ENCODE results near the gene FIBIN.
A peak's percentile ranks its signal among the peaks of the same experiment; 100 is the strongest.

FIBIN gene

GRCh38 chr11:27028561-27028965 is 34.7 kb downstream of the FIBIN start:
- DNase-seq = no peak
- no CpG with 5 or more reads among the region's 1 CpG for WGBS (ENCODE audit: extremely low coverage, insufficient coverage, insufficient read length)

GRCh38 chr11:27029966-27030365 is 36.1 kb downstream of the FIBIN start:
- H4K91ac ChIP-seq (ENCODE audit: low read depth, low read length) = no peak overlapping the region
- no peak for DNase-seq
- H4K12ac ChIP-seq (ENCODE audit: low read depth, low read length) = no peak overlapping the region
- H3K79me2 ChIP-seq (ENCODE audit: control insufficient read depth, insufficient read depth, low read length, poor library complexity) = no peaks in the 10 kb centered on the region
- H3K23ac ChIP-seq (ENCODE audit: low read length) = no peak overlapping the region
- H3K4me3 ChIP-seq (ENCODE audit: low read depth, low read length) = no peak overlapping the region
- H2BK120ac ChIP-seq (ENCODE audit: insufficient read depth, low read length, poor library complexity) = no peak overlapping the region
- no peaks in the 10 kb centered on the region for H3K27me3 ChIP-seq (ENCODE audit: insufficient read depth, low read length)
- H2AK5ac ChIP-seq (ENCODE audit: low read length) = no peak overlapping the region
- no peak overlapping the region for H3K18ac ChIP-seq (ENCODE audit: low read length)
- H3K36me3 ChIP-seq (ENCODE audit: control insufficient read depth in 1 of 2, insufficient read depth in 2 of 2, low read length in 2 of 2) = no peaks in the 10 kb centered on the region
- H3K14ac ChIP-seq (ENCODE audit: low read length) = no peak overlapping the region
- H3K4me1 ChIP-seq (ENCODE audit: control insufficient read depth in 1 of 2, insufficient read depth in 2 of 2, low read length in 2 of 2) = no peaks in the 10 kb centered on the region
- H2BK5ac ChIP-seq (ENCODE audit: low read depth, low read length, poor library complexity) = no peak overlapping the region
- peaks cover 4% of the 10 kb centered on the region for H3K9me3 ChIP-seq (ENCODE audit: insufficient read depth, low read depth, low read length)
- no peak overlapping the region for H3K27ac ChIP-seq (ENCODE audit: low read depth, low read length)
- no peak overlapping the region for H4K8ac ChIP-seq (ENCODE audit: low read depth, low read length)
- no peak overlapping the region for H3K9ac ChIP-seq (ENCODE audit: low read length)
- no peaks in the 10 kb centered on the region for H3K79me1 ChIP-seq (ENCODE audit: low read length)
- no peak overlapping the region for H3K4ac ChIP-seq (ENCODE audit: low read depth, low read length)
- WGBS (ENCODE audit: extremely low coverage, insufficient coverage, insufficient read length) = no CpG with 5 or more reads among the region's 1 CpG
- H2AFZ ChIP-seq (ENCODE audit: insufficient read depth, low read length, poor library complexity) = no peak overlapping the region
- no peak overlapping the region for H3K4me2 ChIP-seq (ENCODE audit: low read length)
- H2BK12ac ChIP-seq (ENCODE audit: low read length) = no peak overlapping the region

More at GRCh38 chr11:27028561-27028965, 34.7 kb downstream of the FIBIN start:
- Histone ChIP-seq H3K36me3 (ENCODE audit: control insufficient read depth in 1 of 2, insufficient read depth in 2 of 2, low read length in 2 of 2) (no peaks in the 10 kb centered on the region), H3K9ac (ENCODE audit: low read length) (no peak overlapping the region), H2BK120ac (ENCODE audit: insufficient read depth, low read length, poor library complexity) (no peak overlapping the region), H3K18ac (ENCODE audit: low read length) (no peak overlapping the region), H3K4me1 (ENCODE audit: control insufficient read depth in 1 of 2, insufficient read depth in 2 of 2, low read length in 2 of 2) (no peaks in the 10 kb centered on the region), H4K8ac (ENCODE audit: low read depth, low read length) (no peak overlapping the region), H2AK5ac (ENCODE audit: low read length) (no peak overlapping the region), H3K4ac (ENCODE audit: low read depth, low read length) (no peak overlapping the region), H3K4me2 (ENCODE audit: low read length) (no peak overlapping the region), H2BK5ac (ENCODE audit: low read depth, low read length, poor library complexity) (no peak overlapping the region), H3K9me3 (ENCODE audit: insufficient read depth, low read depth, low read length) (peaks cover 4% of the 10 kb centered on the region), H3K79me2 (ENCODE audit: control insufficient read depth, insufficient read depth, low read length, poor library complexity) (no peaks in the 10 kb centered on the region), H4K91ac (ENCODE audit: low read depth, low read length) (no peak overlapping the region), H3K79me1 (ENCODE audit: low read length) (no peaks in the 10 kb centered on the region), H3K23ac (ENCODE audit: low read length) (no peak overlapping the region), H2AFZ (ENCODE audit: insufficient read depth, low read length, poor library complexity) (no peak overlapping the region), H4K12ac (ENCODE audit: low read depth, low read length) (no peak overlapping the region), H3K4me3 (ENCODE audit: low read depth, low read length) (no peak overlapping the region), H3K27me3 (ENCODE audit: insufficient read depth, low read length) (no peaks in the 10 kb centered on the region), H3K14ac (ENCODE audit: low read length) (no peak overlapping the region), H3K27ac (ENCODE audit: low read depth, low read length) (no peak overlapping the region), H2BK12ac (ENCODE audit: low read length) (no peak overlapping the region)

DNA sequence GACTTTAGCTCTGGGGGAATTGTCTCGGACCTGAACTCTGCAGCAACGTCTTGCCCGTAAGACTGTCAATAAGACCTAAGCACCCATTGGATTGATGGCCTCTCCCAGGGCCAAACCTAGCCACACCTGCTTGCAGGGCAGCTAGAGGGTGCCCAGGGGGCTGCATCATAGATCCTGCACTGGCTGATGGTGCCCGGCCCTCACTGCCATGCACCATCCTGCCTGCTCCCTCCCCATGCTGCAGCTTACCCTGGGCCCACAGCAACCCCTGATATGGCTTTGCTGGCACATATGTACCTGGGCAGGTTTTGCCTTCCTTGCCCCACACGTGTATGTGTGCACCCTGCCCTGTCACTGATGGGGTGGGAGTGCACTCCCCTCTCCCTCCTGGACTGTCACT is 37.8 kb downstream of the FIBIN start:
- WGBS (ENCODE audit: extremely low coverage, insufficient coverage, insufficient read length) = no CpG with 5 or more reads among the region's 5 CpGs
- Histone ChIP-seq H3K9ac (ENCODE audit: low read length) (no peak overlapping the region), H3K79me2 (ENCODE audit: control insufficient read depth, insufficient read depth, low read length, poor library complexity) (no peaks in the 10 kb centered on the region), H3K4me2 (ENCODE audit: low read length) (no peak overlapping the region), H4K91ac (ENCODE audit: low read depth, low read length) (no peak overlapping the region), H2AFZ (ENCODE audit: insufficient read depth, low read length, poor library complexity) (no peak overlapping the region), H2AK5ac (ENCODE audit: low read length) (no peak overlapping the region), H3K36me3 (ENCODE audit: control insufficient read depth in 1 of 2, insufficient read depth in 2 of 2, low read length in 2 of 2) (no peaks in the 10 kb centered on the region), H3K9me3 (ENCODE audit: insufficient read depth, low read depth, low read length) (peaks cover 4% of the 10 kb centered on the region), H3K27ac (ENCODE audit: low read depth, low read length) (no peak overlapping the region), H3K4me3 (ENCODE audit: low read depth, low read length) (no peak overlapping the region), H3K4me1 (ENCODE audit: control insufficient read depth in 1 of 2, insufficient read depth in 2 of 2, low read length in 2 of 2) (no peaks in the 10 kb centered on the region), H2BK120ac (ENCODE audit: insufficient read depth, low read length, poor library complexity) (no peak overlapping the region), H2BK12ac (ENCODE audit: low read length) (no peak overlapping the region), H3K79me1 (ENCODE audit: low read length) (no peaks in the 10 kb centered on the region), H4K12ac (ENCODE audit: low read depth, low read length) (no peak overlapping the region), H3K14ac (ENCODE audit: low read length) (no peak overlapping the region), H3K23ac (ENCODE audit: low read length) (no peak overlapping the region), H4K8ac (ENCODE audit: low read depth, low read length) (no peak overlapping the region), H3K27me3 (ENCODE audit: insufficient read depth, low read length) (no peaks in the 10 kb centered on the region), H3K4ac (ENCODE audit: low read depth, low read length) (no peak overlapping the region), H2BK5ac (ENCODE audit: low read depth, low read length, poor library complexity) (no peak overlapping the region), H3K18ac (ENCODE audit: low read length) (no peak overlapping the region)
- DNase-seq = no peak

- WGBS (ENCODE audit: extremely low coverage, insufficient coverage, insufficient read length) = no CpG with 5 or more reads among the region's 3 CpGs
Observed at GRCh38 chr11:27039873-27040272, 46.0 kb downstream of the FIBIN start.

More at GRCh38 chr11:27039873-27040272, 46.0 kb downstream of the FIBIN start:
- peak in 1 of 2 donors; percentile 55 for DNase-seq
- Histone ChIP-seq H3K27ac (ENCODE audit: low read depth, low read length) (no peak overlapping the region), H3K9ac (ENCODE audit: low read length) (no peak overlapping the region), H2BK120ac (ENCODE audit: insufficient read depth, low read length, poor library complexity) (no peak overlapping the region), H4K8ac (ENCODE audit: low read depth, low read length) (no peak overlapping the region), H3K14ac (ENCODE audit: low read length) (no peak overlapping the region), H3K27me3 (ENCODE audit: insufficient read depth, low read length) (no peaks in the 10 kb centered on the region), H3K79me1 (ENCODE audit: low read length) (no peaks in the 10 kb centered on the region), H3K4ac (ENCODE audit: low read depth, low read length) (no peak overlapping the region), H3K4me1 (ENCODE audit: control insufficient read depth in 1 of 2, insufficient read depth in 2 of 2, low read length in 2 of 2) (peaks cover 2 to 4% of the 10 kb centered on the region in 2 experiments), H3K36me3 (ENCODE audit: control insufficient read depth in 1 of 2, insufficient read depth in 2 of 2, low read length in 2 of 2) (no peaks in the 10 kb centered on the region), H3K9me3 (ENCODE audit: insufficient read depth, low read depth, low read length) (no peaks in the 10 kb centered on the region), H3K4me2 (ENCODE audit: low read length) (no peak overlapping the region), H4K91ac (ENCODE audit: low read depth, low read length) (no peak overlapping the region), H3K4me3 (ENCODE audit: low read depth, low read length) (no peak overlapping the region), H2AK5ac (ENCODE audit: low read length) (no peak overlapping the region), H3K23ac (ENCODE audit: low read length) (no peak overlapping the region), H4K12ac (ENCODE audit: low read depth, low read length) (no peak overlapping the region), H2BK5ac (ENCODE audit: low read depth, low read length, poor library complexity) (no peak overlapping the region), H3K18ac (ENCODE audit: low read length) (no peak overlapping the region), H2BK12ac (ENCODE audit: low read length) (no peak overlapping the region), H2AFZ (ENCODE audit: insufficient read depth, low read length, poor library complexity) (no peak overlapping the region), H3K79me2 (ENCODE audit: control insufficient read depth, insufficient read depth, low read length, poor library complexity) (no peaks in the 10 kb centered on the region)
